Neural cell (in vitro differentiated cells): ENCODE data around the gene IFNLR1. TPM values are rescaled to one million over a fixed set of nuclear protein-coding genes. Genes with fewer than 3 reads are reported as not detected.

Source experiments
- H2AFZ ChIP-seq: fragments of 200-600, 300-800 bp; sonication (generic), shearing (Covaris generic); 2 replicates; pipeline ENCODE4 v1.6.0; 2014; ENCODE audit warnings: low read depth, mild to moderate bottlenecking, antibody characterized with exemption, low read length, moderate library complexity
- H3F3A ChIP-seq: fragments of 200-600 bp; shearing (Covaris generic); 2 replicates; pipeline ENCODE4 v1.6.1; 2016; ENCODE audit warnings: mild to moderate bottlenecking, moderate library complexity, mixed read lengths, antibody characterized with exemption, low read length; ENCODE audit not compliant: insufficient read depth, poor library complexity, severe bottlenecking
- H3K27ac ChIP-seq: fragments of 200-600, 300-800 bp; sonication (generic), shearing (Covaris generic); 2 replicates; pipeline ENCODE4 v1.5.1; 2014; ENCODE audit warnings: mild to moderate bottlenecking, low read length, moderate library complexity
- H3K27me3 ChIP-seq: fragments of 300-800, 200-600 bp; sonication (generic), shearing (Covaris generic); 2 replicates; pipeline ENCODE4 v1.6.0; 2014; ENCODE audit warnings: mild to moderate bottlenecking, low read depth, low read length, moderate library complexity; ENCODE audit not compliant: insufficient read depth
- H3K36me3 ChIP-seq: fragments of 300-800, 200-600 bp; sonication (generic), shearing (Covaris generic); 2 replicates; pipeline ENCODE4 v1.5.1; 2014; ENCODE audit warnings: mild to moderate bottlenecking, antibody characterized with exemption, low read length, moderate library complexity; ENCODE audit not compliant: insufficient read depth
- H3K4me2 ChIP-seq: fragments of 300-800, 200-600 bp; sonication (generic), shearing (Covaris generic); 2 replicates; pipeline ENCODE4 v1.6.0; 2014; ENCODE audit warnings: mild to moderate bottlenecking, low read length
- H3K4me3 ChIP-seq: fragments of 300-800, 200-600 bp; sonication (generic), shearing (Covaris generic); 2 replicates; pipeline ENCODE4 v1.5.1; 2014; ENCODE audit warnings: mild to moderate bottlenecking, low read length, moderate library complexity
- H3K79me2 ChIP-seq: fragments of 200-600 bp; shearing (Covaris generic); replicated peaks from 2 replicates; pipeline ENCODE4 v1.6.0; 2014; ENCODE audit warnings: mild to moderate bottlenecking, low read length, moderate library complexity; ENCODE audit not compliant: insufficient read depth
- H3K9ac ChIP-seq: fragments of 300-800, 200-600 bp; sonication (generic), shearing (Covaris generic); 2 replicates; pipeline ENCODE4 v1.6.1; 2016; ENCODE audit warnings: mild to moderate bottlenecking, low read length, mixed read lengths
- H3K9me2 ChIP-seq: fragments of 200-600 bp; shearing (Covaris generic); 2 replicates; pipeline ENCODE4 v1.6.1; 2016; ENCODE audit warnings: mild to moderate bottlenecking, low read length, mixed read lengths; ENCODE audit not compliant: insufficient read depth
- H3K9me3 ChIP-seq: fragments of 200-600, 300-800 bp; sonication (generic), shearing (Covaris generic); 2 replicates; pipeline ENCODE4 v1.6.1; 2016; ENCODE audit warnings: mild to moderate bottlenecking, mixed run types, low read length, moderate library complexity, mixed read lengths
- H4K20me1 ChIP-seq: fragments of 200-600 bp; shearing (Covaris generic); 2 replicates; pipeline ENCODE4 v1.6.1; 2016; ENCODE audit warnings: mild to moderate bottlenecking, mixed run types; ENCODE audit not compliant: insufficient read depth
- EP300 ChIP-seq: fragments of 450-650 bp; conservative IDR thresholded peaks from 2 replicates; pipeline ENCODE4 v1.6.1; 2014; ENCODE audit warnings: antibody characterized with exemption, mild to moderate bottlenecking, moderate library complexity; ENCODE audit not compliant: poor library complexity, severe bottlenecking
- EZH2 ChIP-seq: fragments of 200-600, 300-800 bp; shearing (Covaris generic), sonication (generic); IDR thresholded peaks from 2 replicates; pipeline ENCODE4 v1.6.1; 2014; ENCODE audit warnings: antibody characterized with exemption, low read length, borderline replicate concordance, mild to moderate bottlenecking; ENCODE audit not compliant: insufficient read depth, poor library complexity, severe bottlenecking
- MXI1 ChIP-seq: fragments of 450-650 bp; conservative IDR thresholded peaks from 2 replicates; pipeline ENCODE4 v1.6.1; 2014; ENCODE audit warnings: antibody characterized with exemption, mild to moderate bottlenecking; ENCODE audit not compliant: poor library complexity, severe bottlenecking
- POLR2AphosphoS5 ChIP-seq: IDR thresholded peaks from 2 replicates; pipeline ENCODE4 v1.6.1; 2012
- RAD21 ChIP-seq: fragments of 450-650 bp; conservative IDR thresholded peaks from 2 replicates; pipeline ENCODE4 v1.6.1; 2014; ENCODE audit warnings: antibody characterized with exemption, mild to moderate bottlenecking, moderate library complexity
- SMC3 ChIP-seq: fragments of 450-650 bp; conservative IDR thresholded peaks from 2 replicates; pipeline ENCODE4 v1.6.1; 2014; ENCODE audit warnings: antibody characterized with exemption, mild to moderate bottlenecking, moderate library complexity; ENCODE audit not compliant: poor library complexity
- TAF1 ChIP-seq: IDR thresholded peaks from 2 replicates; pipeline ENCODE4 v1.6.1; 2012; ENCODE audit warnings: low read depth
- polyA plus RNA-seq: library from polyadenylated mRNA; depleted of rRNA; stranded (reverse); fragments of >200 nt; gene quantifications from 2 replicates; pipeline ENCODE4 v1.2.3, GENCODE V29; 2014
- TF ChIP-seq, protein P1 (sequence below): fragments of 450-650 bp; IDR thresholded peaks from 2 replicates; pipeline ENCODE4 v1.5.1; 2014; ENCODE audit warnings: antibody characterized with exemption, mild to moderate bottlenecking, moderate library complexity; ENCODE audit not compliant: poor library complexity, severe bottlenecking
- TF ChIP-seq, protein P2 (sequence below): IDR thresholded peaks from 2 replicates; pipeline ENCODE4 v1.6.1; 2012; ENCODE audit warnings: borderline replicate concordance

The IFNLR1 gene
- polyA plus RNA-seq, 1 donor from 2014 or later: 0.32 TPM

GRCh38 chr1:24203404-24203803 lies 16.3 kb upstream of the IFNLR1 start:
- Histone ChIP-seq H3K4me3 (no peak overlapping the region), H3K9me3 (no peaks in the 10 kb centered on the region), H3K9me2 (no peaks in the 10 kb centered on the region), H3F3A (no peaks in the 10 kb centered on the region), H3K4me2 (no peak overlapping the region), H3K27ac (no peak overlapping the region), H3K9ac (no peak overlapping the region), H4K20me1 (no peaks in the 10 kb centered on the region), H3K79me2 (no peaks in the 10 kb centered on the region), H3K27me3 (no peaks in the 10 kb centered on the region), H2AFZ (no peak overlapping the region), H3K36me3 (no peaks in the 10 kb centered on the region)
- TF ChIP-seq EZH2 (no peak), POLR2AphosphoS5 (no peak)

DNA sequence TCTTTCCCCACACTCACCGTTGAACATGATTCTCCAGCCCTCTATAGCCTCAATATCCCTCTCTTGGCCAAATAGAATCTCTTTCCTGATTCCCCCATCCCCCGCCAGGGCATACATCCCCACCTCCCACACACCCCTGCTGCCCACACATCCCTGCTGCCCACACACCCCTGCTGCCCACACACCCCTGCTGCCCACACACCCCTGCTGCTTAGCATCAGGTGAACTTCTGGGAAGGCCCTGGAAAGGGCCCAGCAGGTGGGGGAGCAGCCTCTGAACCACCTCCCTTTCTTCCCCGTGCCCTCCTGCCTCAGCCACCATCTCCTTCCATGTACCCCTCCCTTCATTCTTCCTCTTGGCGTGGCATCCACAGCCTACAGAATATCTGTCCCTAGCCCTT lies 15.9 kb upstream of the IFNLR1 start:
- Histone ChIP-seq H3K9ac (no peak overlapping the region), H3K4me3 (no peak overlapping the region), H3K9me3 (no peaks in the 10 kb centered on the region), H3K79me2 (no peaks in the 10 kb centered on the region), H3K27me3 (no peaks in the 10 kb centered on the region), H3K9me2 (no peaks in the 10 kb centered on the region), H3K27ac (no peak overlapping the region), H4K20me1 (no peaks in the 10 kb centered on the region), H2AFZ (no peak overlapping the region), H3K4me2 (no peak overlapping the region), H3K36me3 (no peaks in the 10 kb centered on the region), H3F3A (no peaks in the 10 kb centered on the region)
- no peak for TF ChIP-seq EP300
- no peak for TF ChIP-seq SMC3
- TF ChIP-seq TAF1: no peak
- no peak for TF ChIP-seq EZH2
- TF ChIP-seq, protein P1, sequence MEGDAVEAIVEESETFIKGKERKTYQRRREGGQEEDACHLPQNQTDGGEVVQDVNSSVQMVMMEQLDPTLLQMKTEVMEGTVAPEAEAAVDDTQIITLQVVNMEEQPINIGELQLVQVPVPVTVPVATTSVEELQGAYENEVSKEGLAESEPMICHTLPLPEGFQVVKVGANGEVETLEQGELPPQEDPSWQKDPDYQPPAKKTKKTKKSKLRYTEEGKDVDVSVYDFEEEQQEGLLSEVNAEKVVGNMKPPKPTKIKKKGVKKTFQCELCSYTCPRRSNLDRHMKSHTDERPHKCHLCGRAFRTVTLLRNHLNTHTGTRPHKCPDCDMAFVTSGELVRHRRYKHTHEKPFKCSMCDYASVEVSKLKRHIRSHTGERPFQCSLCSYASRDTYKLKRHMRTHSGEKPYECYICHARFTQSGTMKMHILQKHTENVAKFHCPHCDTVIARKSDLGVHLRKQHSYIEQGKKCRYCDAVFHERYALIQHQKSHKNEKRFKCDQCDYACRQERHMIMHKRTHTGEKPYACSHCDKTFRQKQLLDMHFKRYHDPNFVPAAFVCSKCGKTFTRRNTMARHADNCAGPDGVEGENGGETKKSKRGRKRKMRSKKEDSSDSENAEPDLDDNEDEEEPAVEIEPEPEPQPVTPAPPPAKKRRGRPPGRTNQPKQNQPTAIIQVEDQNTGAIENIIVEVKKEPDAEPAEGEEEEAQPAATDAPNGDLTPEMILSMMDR: no peak
- TF ChIP-seq RAD21: no peak
- no peak for TF ChIP-seq POLR2AphosphoS5
- no peak for TF ChIP-seq MXI1
- TF ChIP-seq, protein P2, sequence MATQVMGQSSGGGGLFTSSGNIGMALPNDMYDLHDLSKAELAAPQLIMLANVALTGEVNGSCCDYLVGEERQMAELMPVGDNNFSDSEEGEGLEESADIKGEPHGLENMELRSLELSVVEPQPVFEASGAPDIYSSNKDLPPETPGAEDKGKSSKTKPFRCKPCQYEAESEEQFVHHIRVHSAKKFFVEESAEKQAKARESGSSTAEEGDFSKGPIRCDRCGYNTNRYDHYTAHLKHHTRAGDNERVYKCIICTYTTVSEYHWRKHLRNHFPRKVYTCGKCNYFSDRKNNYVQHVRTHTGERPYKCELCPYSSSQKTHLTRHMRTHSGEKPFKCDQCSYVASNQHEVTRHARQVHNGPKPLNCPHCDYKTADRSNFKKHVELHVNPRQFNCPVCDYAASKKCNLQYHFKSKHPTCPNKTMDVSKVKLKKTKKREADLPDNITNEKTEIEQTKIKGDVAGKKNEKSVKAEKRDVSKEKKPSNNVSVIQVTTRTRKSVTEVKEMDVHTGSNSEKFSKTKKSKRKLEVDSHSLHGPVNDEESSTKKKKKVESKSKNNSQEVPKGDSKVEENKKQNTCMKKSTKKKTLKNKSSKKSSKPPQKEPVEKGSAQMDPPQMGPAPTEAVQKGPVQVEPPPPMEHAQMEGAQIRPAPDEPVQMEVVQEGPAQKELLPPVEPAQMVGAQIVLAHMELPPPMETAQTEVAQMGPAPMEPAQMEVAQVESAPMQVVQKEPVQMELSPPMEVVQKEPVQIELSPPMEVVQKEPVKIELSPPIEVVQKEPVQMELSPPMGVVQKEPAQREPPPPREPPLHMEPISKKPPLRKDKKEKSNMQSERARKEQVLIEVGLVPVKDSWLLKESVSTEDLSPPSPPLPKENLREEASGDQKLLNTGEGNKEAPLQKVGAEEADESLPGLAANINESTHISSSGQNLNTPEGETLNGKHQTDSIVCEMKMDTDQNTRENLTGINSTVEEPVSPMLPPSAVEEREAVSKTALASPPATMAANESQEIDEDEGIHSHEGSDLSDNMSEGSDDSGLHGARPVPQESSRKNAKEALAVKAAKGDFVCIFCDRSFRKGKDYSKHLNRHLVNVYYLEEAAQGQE: no peak

GRCh38 chr1:24202556-24202955 lies 15.5 kb upstream of the IFNLR1 start:
- no peaks in the 10 kb centered on the region for H4K20me1 ChIP-seq
- H3K79me2 ChIP-seq: no peaks in the 10 kb centered on the region
- no peaks in the 10 kb centered on the region for H3K9me2 ChIP-seq
- H3K27me3 ChIP-seq: no peaks in the 10 kb centered on the region
- no peak overlapping the region for H3K9ac ChIP-seq
- no peak overlapping the region for H3K4me2 ChIP-seq
- no peak overlapping the region for H3K4me3 ChIP-seq
- no peaks in the 10 kb centered on the region for H3K9me3 ChIP-seq
- H3F3A ChIP-seq: no peaks in the 10 kb centered on the region
- H3K27ac ChIP-seq: no peak overlapping the region
- H3K36me3 ChIP-seq: no peaks in the 10 kb centered on the region
- no peak for TF ChIP-seq MXI1
- H2AFZ ChIP-seq: no peak overlapping the region
